ENCODE data around the gene SLC46A2.
A peak's percentile ranks its signal among the peaks of the same experiment; 100 is the strongest.

SLC46A2 gene

GRCh38 chr9:112890106-112891081, at the start of gene SLC46A2:
Gene SLC46A2, minus strand, starts transcription at chr9:112890876. Its CDS starts 195 bp downstream, at chr9:112890681.
- TF ChIP-seq JUND (IDR thresholded peaks at IDR 0.05; ENCODE audit: low read depth): no peak
- peak; percentile 58 to 63 for DNase-seq (ENCODE audit: low read depth in 1 of 2, low spot score in 1 of 2)
- in situ Hi-C loops (cut with HindIII; ENCODE audit: low pct_unique_long_range_greater_than_20kb, low sequenced_read_pairs): no loop called here

- DNase-seq (ENCODE audit: low read depth in 1 of 2, low spot score in 1 of 2): no peak
- no peak for TF ChIP-seq JUND (IDR thresholded peaks at IDR 0.05; ENCODE audit: low read depth)
- in situ Hi-C loops (cut with HindIII; ENCODE audit: low pct_unique_long_range_greater_than_20kb, low sequenced_read_pairs): no loop called here
These were observed 48.7 kb upstream of the SLC46A2 start for GRCh38 chr9:112939418-112939817.

GRCh38 chr9:112933696-112934095, 43.0 kb upstream of the SLC46A2 start:
- no peak for DNase-seq (ENCODE audit: low read depth in 1 of 2, low spot score in 1 of 2)
- in situ Hi-C loops (cut with HindIII; ENCODE audit: low pct_unique_long_range_greater_than_20kb, low sequenced_read_pairs): no loop called here
- no peak for TF ChIP-seq JUND (IDR thresholded peaks at IDR 0.05; ENCODE audit: low read depth)

DNA sequence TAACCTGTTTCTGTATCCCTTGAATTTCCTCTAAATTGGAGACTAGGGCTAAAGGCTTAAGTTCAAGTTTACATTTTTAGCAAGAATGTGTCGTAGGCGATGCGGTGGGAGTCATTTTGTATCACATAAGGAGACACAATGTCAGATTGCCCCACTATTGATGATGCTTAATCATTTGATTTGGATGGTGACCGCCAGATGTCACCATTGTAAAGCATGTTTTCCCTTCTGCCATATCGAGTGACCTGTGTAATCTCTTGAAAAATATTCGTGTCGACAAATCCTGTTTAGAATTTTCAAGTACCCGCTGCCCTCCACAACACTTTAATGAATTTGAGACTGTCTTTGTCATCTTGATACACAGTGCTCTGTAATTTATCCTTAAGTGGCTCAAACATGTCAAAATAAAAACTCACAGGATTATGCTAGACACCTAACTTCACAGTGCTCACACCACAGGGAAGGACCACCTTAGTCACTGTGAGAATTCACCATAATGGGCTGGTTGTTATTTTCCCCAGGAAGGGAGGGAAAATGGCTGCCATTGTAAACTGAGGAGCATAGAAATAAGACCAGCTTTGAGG, 34.5 kb upstream of the SLC46A2 start:
- peak in 1 of 2 experiments; percentile 70 for DNase-seq (ENCODE audit: low read depth in 1 of 2, low spot score in 1 of 2)
- TF ChIP-seq JUND (IDR thresholded peaks at IDR 0.05; ENCODE audit: low read depth): no peak
- in situ Hi-C loops (cut with HindIII; ENCODE audit: low pct_unique_long_range_greater_than_20kb, low sequenced_read_pairs): no loop called here

GRCh38 chr9:112921549-112921948, 30.9 kb upstream of the SLC46A2 start:
- in situ Hi-C loops (cut with HindIII; ENCODE audit: low pct_unique_long_range_greater_than_20kb, low sequenced_read_pairs): no loop called here
- DNase-seq (ENCODE audit: low read depth in 1 of 2, low spot score in 1 of 2): peak; percentile 44 to 82
- no peak for TF ChIP-seq JUND (IDR thresholded peaks at IDR 0.05; ENCODE audit: low read depth)

DNA sequence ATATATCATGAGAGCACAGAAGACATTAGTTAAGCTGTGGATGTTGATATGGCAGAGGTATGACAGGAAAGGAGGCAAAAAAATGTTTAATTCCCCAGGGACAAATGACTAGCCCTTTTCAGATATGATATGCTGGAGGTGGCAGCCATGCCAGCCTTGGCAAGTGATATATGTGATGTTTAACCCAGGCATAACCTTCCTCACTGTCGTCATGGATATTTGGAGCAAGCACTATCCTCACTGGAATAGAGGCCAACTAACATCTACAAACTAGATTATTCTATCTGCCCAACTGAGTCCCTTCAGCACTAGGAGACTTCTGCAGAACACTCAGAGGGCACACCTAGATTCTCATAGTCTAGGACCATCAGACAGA, 27.3 kb upstream of the SLC46A2 start:
- in situ Hi-C loops (cut with HindIII; ENCODE audit: low pct_unique_long_range_greater_than_20kb, low sequenced_read_pairs): no loop called here
- no peak for DNase-seq (ENCODE audit: low read depth in 1 of 2, low spot score in 1 of 2)
- TF ChIP-seq JUND (IDR thresholded peaks at IDR 0.05; ENCODE audit: low read depth): no peak

GRCh38 chr9:112917047-112917986, 26.6 kb upstream of the SLC46A2 start:
- in situ Hi-C loops (cut with HindIII; ENCODE audit: low pct_unique_long_range_greater_than_20kb, low sequenced_read_pairs): no loop called here
- DNase-seq (ENCODE audit: low read depth in 1 of 2, low spot score in 1 of 2): no peak
- TF ChIP-seq JUND (IDR thresholded peaks at IDR 0.05; ENCODE audit: low read depth): no peak

GRCh38 chr9:112914524-112914923, 23.8 kb upstream of the SLC46A2 start:
- TF ChIP-seq JUND (IDR thresholded peaks at IDR 0.05; ENCODE audit: low read depth): no peak
- DNase-seq (ENCODE audit: low read depth in 1 of 2, low spot score in 1 of 2): peak in 1 of 2 experiments; percentile 69
- in situ Hi-C loops (cut with HindIII; ENCODE audit: low pct_unique_long_range_greater_than_20kb, low sequenced_read_pairs): no loop called here

DNA sequence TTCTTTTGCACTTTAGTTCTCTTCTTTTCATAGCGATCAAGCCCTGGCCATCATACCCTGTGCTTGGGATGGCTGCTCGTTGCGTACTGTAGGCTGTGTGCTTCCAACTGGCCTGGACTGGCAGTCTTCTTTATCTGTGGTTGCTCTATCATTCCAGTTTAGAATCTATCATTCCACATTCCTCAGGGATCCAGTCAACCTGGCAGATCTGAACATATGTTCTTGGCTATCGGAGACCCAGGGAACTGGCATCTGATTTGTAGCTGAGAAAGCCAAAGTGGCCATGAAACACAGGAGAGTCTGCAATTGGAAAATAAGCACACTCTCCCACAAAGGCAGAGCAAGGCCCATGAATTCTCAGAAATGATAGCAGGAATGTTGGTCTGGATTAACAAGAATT, 22.6 kb upstream of the SLC46A2 start:
- in situ Hi-C loops (cut with HindIII; ENCODE audit: low pct_unique_long_range_greater_than_20kb, low sequenced_read_pairs): no loop called here
- TF ChIP-seq JUND (IDR thresholded peaks at IDR 0.05; ENCODE audit: low read depth): no peak
- DNase-seq (ENCODE audit: low read depth in 1 of 2, low spot score in 1 of 2): no peak

- no peak for TF ChIP-seq JUND (IDR thresholded peaks at IDR 0.05; ENCODE audit: low read depth)
- in situ Hi-C loops (cut with HindIII; ENCODE audit: low pct_unique_long_range_greater_than_20kb, low sequenced_read_pairs): no loop called here
- DNase-seq (ENCODE audit: low read depth in 1 of 2, low spot score in 1 of 2): no peak
These were observed 22.0 kb upstream of the SLC46A2 start for GRCh38 chr9:112912636-112913035.

- TF ChIP-seq JUND (IDR thresholded peaks at IDR 0.05; ENCODE audit: low read depth): no peak; the same call in 1 of the 2 replicates
- DNase-seq (ENCODE audit: low read depth in 1 of 2, low spot score in 1 of 2): peak in 1 of 2 experiments; percentile 59
- in situ Hi-C loops (cut with HindIII; ENCODE audit: low pct_unique_long_range_greater_than_20kb, low sequenced_read_pairs): no loop called here
These were observed 21.1 kb upstream of the SLC46A2 start for GRCh38 chr9:112911736-112912135.

GRCh38 chr9:112905084-112905483, 14.4 kb upstream of the SLC46A2 start:
- TF ChIP-seq JUND (IDR thresholded peaks at IDR 0.05; ENCODE audit: low read depth): no peak
- in situ Hi-C loops (cut with HindIII; ENCODE audit: low pct_unique_long_range_greater_than_20kb, low sequenced_read_pairs): no loop called here
- no peak for DNase-seq (ENCODE audit: low read depth in 1 of 2, low spot score in 1 of 2)

All from T47D (cell line).